ENCODE measurements around the gene CFAP100. TPM values are rescaled to one million over a fixed set of nuclear protein-coding genes. Genes with fewer than 3 reads are reported as not detected.

The CFAP100 gene
- total RNA-seq, 4 donors from 2014 or later: 6.1 TPM; not detected in 3

- Histone ChIP-seq H3K4me3 (no peak overlapping the region), H3K4me1 (no peaks in the 10 kb centered on the region), H3K27me3 (no peaks in the 10 kb centered on the region), H3K27ac (no peak overlapping the region), H3K9me3 (no peaks in the 10 kb centered on the region), H3K36me3 (peaks cover 0 to 64% (median 0%) of the 10 kb centered on the region in 3 donors)
- no peak for TF ChIP-seq POLR2A (IDR thresholded peaks at IDR 0.05)
- no peak for TF ChIP-seq EP300 (IDR thresholded peaks at IDR 0.05)
- TF ChIP-seq CTCF (IDR thresholded peaks at IDR 0.05): no peak
- WGBS, 2 donors: 73 to 78% methylated on average over 3 of the region's 3 CpGs
- DNase-seq (ENCODE audit: low spot score in 2 of 2): no peak
These were observed 48.1 kb downstream of the CFAP100 start for GRCh38 chr3:126442856-126443242.

DNA sequence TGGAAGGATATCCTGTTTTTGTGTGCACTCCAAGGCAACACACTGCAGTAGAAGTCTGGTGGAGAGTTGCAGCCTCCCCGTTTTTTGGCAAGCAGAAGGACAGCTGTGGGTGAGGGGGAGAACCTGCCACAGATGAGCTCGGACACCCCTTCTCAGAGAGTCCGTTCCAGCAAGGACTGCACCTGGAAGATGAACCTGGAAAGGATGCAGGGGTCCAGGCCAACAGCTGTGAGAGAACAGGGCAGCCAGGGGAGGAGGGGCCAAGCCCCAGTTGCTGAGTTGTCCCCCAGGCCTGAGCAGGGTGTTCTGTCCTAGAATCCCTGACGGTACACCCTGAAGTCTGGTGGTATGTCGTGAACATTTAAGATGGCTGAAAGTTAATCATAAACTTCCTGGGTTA is 50.8 kb downstream of the CFAP100 start:
- no peak for TF ChIP-seq CTCF (IDR thresholded peaks at IDR 0.05)
- no peak for TF ChIP-seq POLR2A (IDR thresholded peaks at IDR 0.05)
- no peak for TF ChIP-seq EP300 (IDR thresholded peaks at IDR 0.05)
- no peak for DNase-seq (ENCODE audit: low spot score in 2 of 2)

GRCh38 chr3:126446301-126446700 is 51.6 kb downstream of the CFAP100 start:
- Histone ChIP-seq H3K27ac (no peak overlapping the region), H3K27me3 (no peaks in the 10 kb centered on the region), H3K4me1 (no peaks in the 10 kb centered on the region), H3K36me3 (peaks cover 0 to 66% (median 7%) of the 10 kb centered on the region in 3 donors), H3K4me3 (no peak overlapping the region), H3K9me3 (no peaks in the 10 kb centered on the region)
- no peak for DNase-seq (ENCODE audit: low spot score in 2 of 2)
- TF ChIP-seq EP300 (IDR thresholded peaks at IDR 0.05) (no peak), POLR2A (IDR thresholded peaks at IDR 0.05) (no peak), CTCF (IDR thresholded peaks at IDR 0.05) (no peak)
- 89% methylated on average over 7 to 8 of the region's 8 CpGs for WGBS, 2 donors

More for the DNA sequence above, 50.8 kb downstream of the CFAP100 start:
- WGBS, 2 donors: 58 to 61% methylated on average over 5 of the region's 5 CpGs
- Histone ChIP-seq H3K27ac (no peak overlapping the region), H3K4me1 (no peaks in the 10 kb centered on the region), H3K27me3 (no peaks in the 10 kb centered on the region), H3K4me3 (no peak overlapping the region), H3K9me3 (no peaks in the 10 kb centered on the region), H3K36me3 (peaks cover 0 to 66% (median 2%) of the 10 kb centered on the region in 3 donors)

- Histone ChIP-seq H3K4me1 (no peaks in the 10 kb centered on the region), H3K4me3 (no peak overlapping the region), H3K9me3 (no peaks in the 10 kb centered on the region), H3K27me3 (no peaks in the 10 kb centered on the region), H3K27ac (no peak overlapping the region), H3K36me3 (peaks cover 0 to 66% (median 7%) of the 10 kb centered on the region in 3 donors)
- no peak for DNase-seq (ENCODE audit: low spot score in 2 of 2)
- 68 to 84% methylated on average over 2 of the region's 2 CpGs for WGBS, 2 donors
- TF ChIP-seq EP300 (IDR thresholded peaks at IDR 0.05): no peak
- TF ChIP-seq CTCF (IDR thresholded peaks at IDR 0.05): no peak
- no peak for TF ChIP-seq POLR2A (IDR thresholded peaks at IDR 0.05)
These were observed 52.1 kb downstream of the CFAP100 start for GRCh38 chr3:126446791-126447190.

- no peaks in the 10 kb centered on the region for H3K27me3 ChIP-seq
- no peaks in the 10 kb centered on the region for H3K4me1 ChIP-seq
- no peak overlapping the region for H3K4me3 ChIP-seq
- WGBS, 2 donors: 77 to 84% methylated on average over 9 to 12 of the region's 12 CpGs
- no peak for DNase-seq (ENCODE audit: low spot score in 2 of 2)
- TF ChIP-seq EP300 (IDR thresholded peaks at IDR 0.05) (no peak), POLR2A (IDR thresholded peaks at IDR 0.05) (no peak), CTCF (IDR thresholded peaks at IDR 0.05) (no peak)
- H3K36me3 ChIP-seq: peaks cover 0 to 73% (median 7%) of the 10 kb centered on the region in 3 donors
- H3K9me3 ChIP-seq: no peaks in the 10 kb centered on the region
- no peak overlapping the region for H3K27ac ChIP-seq
These were observed 52.9 kb downstream of the CFAP100 start for GRCh38 chr3:126447456-126448106.

Measured in tibial nerve (tissue), 4 donors.